K562 (cell line): Measurements from ENCODE around the gene RYR3. TPM values are rescaled to one million over a fixed set of nuclear protein-coding genes. Genes with fewer than 3 reads are reported as not detected.

ENCODE experiments used
- ATAC-seq: fragments of 200-7000 bp; cut with Tn5 transposase; 3 replicates; pipeline ENCODE4 v1.9.1; 2020; ENCODE audit warnings: moderate library complexity
- BruUV-seq: library from RNA; stranded (reverse); fragments of 400-500 nt; replicated peaks from 2 replicates; lab custom pipeline; 2021; lab: Mats Ljungman, UMichigan
- CTCF ChIA-PET: fragments of 300-600 bp; formaldehyde crosslinking; extraction: SDS; loops from one replicate; lab custom pipeline; 2021; ENCODE audit warnings: low intra/inter-chr PET ratio; lab: Yijun Ruan, JAX
- POLR2A ChIA-PET: fragments of 300-600, 350-650 bp; sonication (Branson Sonifier 250); formaldehyde crosslinking; extraction: SDS; loops from one replicate; lab custom pipeline; 2021; ENCODE audit warnings: antibody characterized with exemption, inconsistent platforms; lab: Yijun Ruan, JAX
- DNase-seq, 4 experiments: peaks; one replicate each; pipeline versions ENCODE4 v3.0.0 to v3.0.0-alpha.2; 2011 to 2018; ENCODE audit warnings: low spot score in 3 of 4, mixed read lengths in 3 of 4; ENCODE audit errors: extremely low read depth in 1 of 4
- FAIRE-seq: peaks from 2 replicates; lab custom pipeline; 2011; peaks lifted over from hg19 to GRCh38; lab: Jason Lieb, UNC
- H2AFZ ChIP-seq: 2 replicates; pipeline ENCODE4 v1.6.0; 2011; ENCODE audit warnings: low read depth, low read length, control low read depth, inconsistent platforms
- H3K27ac ChIP-seq: fragments of 200-600 bp; 3 replicates; pipeline ENCODE4 v1.8.0; 2011; ENCODE audit warnings: low read depth, mild to moderate bottlenecking, control low read depth, inconsistent platforms, low read length, moderate library complexity, mixed read lengths; ENCODE audit errors: extremely low read depth
- H3K27me3 ChIP-seq, 2 experiments: fragments of 300-600 bp in 1 of 2; 2 replicates in 1 of 2; 3 replicates in 1 of 2; pipeline versions ENCODE4 v1.6.0 to v1.8.0; 2011; ENCODE audit warnings: inconsistent platforms in 2 of 2, low read length in 2 of 2, mild to moderate bottlenecking in 1 of 2, mixed read lengths in 1 of 2, moderate library complexity in 1 of 2; ENCODE audit not compliant: control insufficient read depth in 2 of 2, insufficient read depth in 2 of 2
- H3K36me3 ChIP-seq: fragments of 300-600 bp; 3 replicates; pipeline ENCODE4 v1.8.0; 2011; ENCODE audit warnings: mild to moderate bottlenecking, low read length, inconsistent platforms; ENCODE audit not compliant: control insufficient read depth, insufficient read depth
- H3K4me1 ChIP-seq, 2 experiments: fragments of 200-600 bp in 1 of 2; replicated peaks in 1 of 2; 2 replicates in 1 of 2; 3 replicates in 1 of 2; pipeline versions ENCODE4 v1.5.1 to v1.8.0; 2011; ENCODE audit warnings: inconsistent platforms in 2 of 2, low read length in 2 of 2, mild to moderate bottlenecking in 1 of 2, mixed read lengths in 1 of 2, moderate library complexity in 1 of 2; ENCODE audit not compliant: control insufficient read depth in 2 of 2, insufficient read depth in 2 of 2
- H3K4me2 ChIP-seq: 2 replicates; pipeline ENCODE4 v1.6.1; 2011; ENCODE audit warnings: low read length, control low read depth, inconsistent platforms, mixed read lengths; ENCODE audit not compliant: insufficient read depth
- H3K4me3 ChIP-seq: fragments of 200-600 bp; sonication (generic), shearing (Covaris generic); 2 replicates; pipeline ENCODE4 v1.5.1; 2016; ENCODE audit warnings: control low read depth, inconsistent platforms
- H3K79me2 ChIP-seq: fragments of 200-600 bp; 3 replicates; pipeline ENCODE4 v1.8.0; 2011; ENCODE audit warnings: low read length, inconsistent platforms; ENCODE audit not compliant: control insufficient read depth, insufficient read depth
- H3K9ac ChIP-seq, 2 experiments: 2 replicates each; pipeline versions ENCODE4 v1.6.0 to v1.6.1; 2011; ENCODE audit warnings: low read depth in 2 of 2, low read length in 2 of 2, control low read depth in 1 of 2, inconsistent platforms in 1 of 2, mild to moderate bottlenecking in 1 of 2, mixed read lengths in 1 of 2; ENCODE audit not compliant: insufficient read depth in 1 of 2
- H3K9me1 ChIP-seq: one replicate; pipeline ENCODE4 v1.6.0; 2011; ENCODE audit warnings: inconsistent platforms, mild to moderate bottlenecking, low read length, moderate library complexity; ENCODE audit not compliant: control insufficient read depth, insufficient read depth
- H3K9me3 ChIP-seq: replicated peaks from 2 replicates; pipeline ENCODE4 v1.5.1; 2011; ENCODE audit warnings: low read depth, low read length, inconsistent platforms; ENCODE audit not compliant: control insufficient read depth, insufficient read depth
- H4K20me1 ChIP-seq: replicated peaks from 2 replicates; pipeline ENCODE4 v1.6.1; 2011; ENCODE audit warnings: low read length, inconsistent platforms, mixed read lengths; ENCODE audit not compliant: control insufficient read depth, insufficient read depth
- E2F4 ChIP-seq: sonication (generic); formaldehyde crosslinking; IDR thresholded peaks from 2 replicates; pipeline ENCODE4 v1.8.0; 2022; ENCODE audit warnings: mild to moderate bottlenecking, low read depth, missing genetic modification reagents
- IRF1 ChIP-seq: sonication (generic); formaldehyde crosslinking; IDR thresholded peaks from 2 replicates; pipeline ENCODE4 v1.8.0; 2022; ENCODE audit warnings: missing genetic modification reagents, mild to moderate bottlenecking, borderline replicate concordance
- IRF9 ChIP-seq: fragments of 450-650 bp; IDR thresholded peaks from 2 replicates; pipeline ENCODE4 v1.6.1; 2016; ENCODE audit warnings: missing biosample characterization, missing genetic modification characterization
- MLX ChIP-seq, 2 experiments: fragments of 450-650 bp in 1 of 2; sonication (generic) in 1 of 2; formaldehyde crosslinking; conservative IDR thresholded peaks; 2 replicates each; pipeline versions ENCODE4 v1.4.0 to v1.8.1; 2020 to 2022; ENCODE audit warnings: mild to moderate bottlenecking in 1 of 2, missing genetic modification reagents in 1 of 2
- NONO ChIP-seq, 2 experiments: fragments of 200-400 bp in 1 of 2; fragments of 450-650 bp in 1 of 2; formaldehyde crosslinking in 1 of 2; IDR thresholded peaks; 2 replicates each; pipeline ENCODE4 v1.6.1; 2017; ENCODE audit warnings: low read depth in 2 of 2, mild to moderate bottlenecking in 2 of 2, moderate library complexity in 2 of 2, low read length in 1 of 2
- POLR3G ChIP-seq: IDR thresholded peaks from 2 replicates; pipeline ENCODE4 v1.6.1; 2011; ENCODE audit not compliant: insufficient read length, insufficient replicate concordance; ENCODE audit errors: extremely low read depth
- SMC3 ChIP-seq: conservative IDR thresholded peaks from 2 replicates; pipeline ENCODE4 v1.6.1; 2011; ENCODE audit warnings: low read depth, low read length, improper control_type of control experiment; ENCODE audit not compliant: insufficient read depth
- SPI1 ChIP-seq: IDR thresholded peaks from 2 replicates; pipeline ENCODE4 v1.6.1; 2011; ENCODE audit warnings: low read depth, low read length, control low read depth, borderline replicate concordance
- WGBS: fragments of 100-300 bp; shearing (Covaris generic); methylation state at CpG from one replicate; pipeline ENCODE4 v1.1.6; 2016; ENCODE audit warnings: low coverage, mixed read lengths; ENCODE audit not compliant: insufficient coverage; ENCODE audit errors: missing lambda C conversion rate; 5-methylcytosine and 5-hydroxymethylcytosine counted together
- in situ Hi-C: fragments of 300-500 bp; cut with MboI; formaldehyde crosslinking; loops from 4 replicates; pipeline ENCODE4 v1.15.0; 2018; ENCODE audit warnings: inconsistent platforms, mixed read lengths
- intact Hi-C: fragments of 100-400 bp; cut with micrococcal nuclease; formaldehyde crosslinking; loops from 2 replicates; pipeline ENCODE4 v1.14.2; 2022
- polyA plus RNA-seq, 8 experiments: library from polyadenylated mRNA; depleted of rRNA in 4 of 8; stranded (reverse) in 5 of 8; unstranded in 3 of 8; fragments of >200 nt; fragmentation: Nextera tagmentation in 2 of 8; fragmentation: Illumina TruSeq in 1 of 8; extraction: Ambion mirVana in 2 of 8; extraction: Trizol in 1 of 8; gene quantifications; 2 replicates each; pipeline versions ENCODE4 v1.2.1 to v1.2.3, GENCODE V29; 2011 to 2014; ENCODE audit warnings: inconsistent platforms in 1 of 8, missing spikeins in 1 of 8
- total RNA-seq, 7 experiments: library from RNA; depleted of rRNA in 6 of 7; stranded (reverse); fragments of >200 nt in 6 of 7; fragmentation: Illumina TruSeq in 2 of 7; extraction: Trizol in 2 of 7; gene quantifications; 2 replicates each; pipeline versions ENCODE4 v1.2.1 to v1.2.3, GENCODE V29; 2011 to 2021; ENCODE audit warnings: low replicate concordance in 1 of 7

The RYR3 gene
- total and polyA plus RNA-seq, 9 of the 15 experiments (the other 6 are each of a cell fraction or from before 2014, with no cell fraction given), result 0.04 TPM; not detected in 8

- Histone ChIP-seq H3K9me3 (no peaks in the 10 kb centered on the region), H3K4me3 (no peak overlapping the region), H3K9me1 (no peaks in the 10 kb centered on the region), H3K79me2 (no peaks in the 10 kb centered on the region), H3K4me1 (no peaks in the 10 kb centered on the region), H3K9ac (no peak overlapping the region), H3K27me3 (no peaks in the 10 kb centered on the region), H3K27ac (no peak overlapping the region), H2AFZ (no peak overlapping the region), H3K4me2 (no peak overlapping the region), H3K36me3 (no peaks in the 10 kb centered on the region), H4K20me1 (no peaks in the 10 kb centered on the region)
- ATAC-seq (no peak), DNase-seq (no peak), FAIRE-seq (no peak)
- BruUV-seq, result no TSS peak
- TF ChIP-seq SMC3 (no peak), SPI1 (peak; percentile 17; the same call in 1 of the 2 replicates)
- POLR2A ChIA-PET, result no interaction called here
- in situ Hi-C loops (no loop called here), intact Hi-C loops (no loop called here)
- CTCF ChIA-PET, result no interaction called here
- WGBS, result 0% methylated on average over 3 of the region's 3 CpGs
Observed at GRCh38 chr15:33535135-33535534, 224.4 kb downstream of the RYR3 start.

GRCh38 chr15:33539825-33540573 lies 229.2 kb downstream of the RYR3 start:
- ATAC-seq, result no peak
- Histone ChIP-seq H4K20me1 (no peaks in the 10 kb centered on the region), H3K9me1 (no peaks in the 10 kb centered on the region), H3K4me3 (no peak overlapping the region), H2AFZ (no peak overlapping the region), H3K4me2 (no peak overlapping the region), H3K36me3 (no peaks in the 10 kb centered on the region), H3K9me3 (no peaks in the 10 kb centered on the region), H3K9ac (no peak overlapping the region), H3K79me2 (no peaks in the 10 kb centered on the region), H3K4me1 (no peaks in the 10 kb centered on the region), H3K27ac (no peak overlapping the region), H3K27me3 (no peaks in the 10 kb centered on the region)
- 2% methylated on average over 10 of the region's 10 CpGs for WGBS
- CTCF ChIA-PET, result no interaction called here
- intact Hi-C loops (no loop called here), in situ Hi-C loops (no loop called here)
- no TSS peak for BruUV-seq
- DNase-seq, result no peak
- no peak for FAIRE-seq
- POLR2A ChIA-PET, result interaction anchor here (0.7 kb wide), 1 partner anchor 8 kb away, joined by 3 read pairs; no protein-coding TSS in a partner anchor
- TF ChIP-seq E2F4 (CRISPR knock-in tag) (no peak), IRF1 (CRISPR knock-in tag) (no peak), IRF9 (tag) (no peak), POLR3G (no peak), MLX (CRISPR knock-in tag; conservative IDR thresholded peaks at IDR 0.05) (no peak), NONO (IDR thresholded peaks at IDR 0.05; ENCODE audit: low read depth in 2 of 2, low read length in 1 of 2) (no peak)
